ENCODE data around the gene ILF2.

The ILF2 gene

GRCh38 chr1:153626477-153626903, 44.3 kb downstream of the ILF2 start:
- no peak for DNase-seq

DNA sequence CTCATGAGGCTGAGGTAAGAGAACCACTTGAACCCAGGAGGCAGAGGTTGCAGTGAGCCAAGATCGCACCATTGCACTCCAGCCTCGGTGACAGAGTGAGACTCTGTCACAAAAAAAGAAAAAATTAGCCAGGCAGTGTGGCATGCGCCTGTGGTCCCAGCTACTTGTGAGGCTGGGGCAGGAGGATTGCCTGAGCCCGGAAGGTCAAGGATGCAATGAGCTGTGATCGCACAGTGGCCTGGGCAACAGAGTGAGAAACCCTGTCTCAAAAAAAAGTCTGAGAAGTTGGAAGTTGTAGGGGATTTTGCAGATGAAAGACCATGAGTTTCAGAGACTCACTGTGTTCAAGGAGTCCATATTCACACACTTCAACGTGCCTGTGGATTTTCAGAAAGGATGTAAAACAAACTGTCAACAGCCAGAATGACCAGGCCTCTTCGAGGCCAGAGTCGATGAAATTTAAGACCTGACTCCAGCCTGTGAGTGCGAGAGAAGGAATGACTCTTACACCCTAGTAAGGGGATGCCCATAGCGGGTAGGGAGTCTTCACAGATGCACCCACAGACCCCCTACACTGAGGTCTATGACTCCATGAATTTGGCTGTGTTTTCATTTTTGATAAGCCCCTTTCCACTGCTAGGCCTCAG, 45.7 kb downstream of the ILF2 start:
- DNase-seq, result no peak

DNA sequence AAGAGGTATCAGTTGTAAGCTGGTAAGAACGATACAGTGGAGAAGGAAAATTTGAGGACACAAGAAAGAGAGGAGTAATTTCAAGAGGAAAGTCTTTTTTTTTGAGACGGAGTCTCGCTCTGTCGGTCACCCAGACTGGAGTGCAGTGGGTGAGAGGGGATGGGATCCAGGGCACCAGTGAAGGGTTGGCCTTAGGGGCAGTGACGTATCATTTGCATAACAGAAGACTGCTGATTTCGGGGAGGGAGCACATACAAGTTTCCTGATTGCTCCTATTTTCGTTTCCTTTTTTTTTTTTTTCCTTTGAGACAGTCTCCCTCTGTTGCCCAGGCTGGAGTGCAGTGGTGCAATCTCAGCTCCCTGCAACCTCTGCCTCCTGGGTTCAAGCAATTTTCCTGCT, 47.7 kb downstream of the ILF2 start:
- peak; percentile 82 for DNase-seq

DNA sequence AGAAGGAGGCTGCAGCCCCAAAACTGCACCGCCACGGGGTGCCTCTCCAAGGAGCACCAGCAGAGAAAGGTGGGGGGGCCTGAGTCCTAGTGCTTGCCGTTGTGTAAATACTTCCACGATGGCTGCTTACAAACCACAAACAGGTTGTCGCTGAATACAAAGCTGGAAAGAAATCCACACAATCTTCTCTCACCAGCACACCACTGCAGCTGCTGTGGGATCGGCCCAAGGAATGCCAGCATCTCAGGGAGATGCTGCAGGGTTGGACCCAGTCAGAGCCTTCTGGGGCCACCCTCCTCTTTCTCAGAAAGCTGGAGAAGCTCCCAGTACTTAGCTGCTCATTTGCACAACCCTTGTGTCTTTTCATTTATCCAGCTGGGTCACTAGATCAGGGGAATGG, 51.6 kb downstream of the ILF2 start:
- DNase-seq, result no peak

GRCh38 chr1:153617663-153618062, 53.1 kb downstream of the ILF2 start:
- peak; percentile 78 for DNase-seq

GRCh38 chr1:153616917-153617311, 53.9 kb downstream of the ILF2 start:
- no peak for DNase-seq

DNA sequence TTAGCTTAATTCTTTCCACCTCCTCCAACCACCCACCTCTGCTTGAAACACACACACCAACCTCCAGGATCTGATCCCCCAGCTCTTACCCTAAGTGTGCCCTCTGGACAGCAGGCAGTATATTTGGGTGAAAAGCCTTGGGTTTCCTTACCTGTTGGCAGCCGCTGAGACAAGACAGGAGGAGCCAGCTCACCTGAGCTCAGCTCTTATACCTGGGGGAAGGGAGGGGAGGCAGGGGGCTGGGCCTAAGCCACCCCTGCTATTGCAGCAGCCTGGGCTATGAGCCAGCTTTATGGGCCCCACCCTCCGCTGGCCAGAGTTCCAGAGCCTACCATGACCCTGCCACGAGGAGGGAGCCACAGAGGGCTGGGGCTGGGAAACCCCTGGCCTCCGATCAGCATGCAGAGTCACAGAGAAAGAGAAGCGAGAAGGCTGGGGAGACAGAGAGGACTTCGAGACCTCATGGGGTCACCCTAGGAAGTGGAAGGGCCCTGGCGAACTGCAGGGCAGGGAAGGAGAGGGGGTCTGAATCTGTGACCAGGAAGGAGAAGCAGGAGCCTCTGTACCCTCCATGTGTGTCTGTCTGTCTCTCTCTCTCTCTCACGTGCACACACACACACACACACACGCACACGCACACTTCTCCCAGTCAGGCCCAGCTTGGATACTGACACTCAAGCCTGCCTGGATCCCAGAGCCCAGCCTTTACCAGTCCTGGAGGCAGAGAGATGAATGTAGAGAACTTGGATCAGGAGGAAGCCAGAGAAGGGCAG, 54.5 kb downstream of the ILF2 start, which contains the start of gene S100A14:
Gene S100A14, minus strand, starts transcription at position 182 of the 773 bp plus-strand sequence. CDS start 467 bp downstream, outside the sequence.
- DNase-seq, result peak; percentile 44

GRCh38 chr1:153615406-153615805, 55.4 kb downstream of the ILF2 start:
- DNase-seq, result no peak

DNA sequence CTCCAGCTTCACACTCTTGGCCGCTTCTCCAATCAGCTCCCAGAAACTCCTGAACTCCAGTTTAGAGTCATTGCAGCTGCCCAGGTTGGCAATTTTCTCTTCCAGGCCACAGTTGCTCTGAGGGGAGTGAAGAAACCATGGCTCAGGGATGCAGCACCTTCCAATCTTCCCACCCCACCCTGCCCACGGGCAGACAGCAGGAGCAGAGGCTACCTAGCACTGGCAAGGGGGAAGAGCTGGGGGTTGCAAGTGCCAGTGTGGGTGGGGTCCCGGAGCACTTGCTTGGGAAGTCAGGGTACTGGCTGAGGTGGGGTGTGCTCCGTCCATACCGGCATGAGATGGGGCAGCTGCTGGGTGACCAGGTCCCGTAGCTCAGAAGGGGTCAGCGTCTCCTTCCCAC, 55.9 kb downstream of the ILF2 start:
- DNase-seq, result no peak

- DNase-seq, result no peak
These were observed 56.4 kb downstream of the ILF2 start for GRCh38 chr1:153614189-153614900.

DNA sequence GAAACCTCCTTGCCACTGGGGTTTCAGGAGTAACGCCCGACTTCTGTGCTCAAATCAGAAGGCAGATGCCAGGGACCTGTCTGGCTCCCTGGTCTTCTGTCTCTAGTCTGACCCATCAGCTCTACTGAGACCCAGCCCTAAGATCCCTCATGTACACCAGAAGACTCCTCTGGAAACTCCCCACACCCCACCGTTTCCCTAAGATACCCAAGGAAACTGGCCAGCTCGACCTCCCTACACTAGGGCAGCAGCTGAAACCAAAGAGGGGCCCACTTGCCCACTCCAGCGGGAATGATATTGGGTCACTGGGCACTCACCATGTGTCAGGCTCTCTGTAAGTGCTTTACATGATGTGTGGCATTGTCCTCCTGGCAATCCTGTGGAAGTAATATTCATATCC, 57.4 kb downstream of the ILF2 start:
- DNase-seq, result no peak

DNA sequence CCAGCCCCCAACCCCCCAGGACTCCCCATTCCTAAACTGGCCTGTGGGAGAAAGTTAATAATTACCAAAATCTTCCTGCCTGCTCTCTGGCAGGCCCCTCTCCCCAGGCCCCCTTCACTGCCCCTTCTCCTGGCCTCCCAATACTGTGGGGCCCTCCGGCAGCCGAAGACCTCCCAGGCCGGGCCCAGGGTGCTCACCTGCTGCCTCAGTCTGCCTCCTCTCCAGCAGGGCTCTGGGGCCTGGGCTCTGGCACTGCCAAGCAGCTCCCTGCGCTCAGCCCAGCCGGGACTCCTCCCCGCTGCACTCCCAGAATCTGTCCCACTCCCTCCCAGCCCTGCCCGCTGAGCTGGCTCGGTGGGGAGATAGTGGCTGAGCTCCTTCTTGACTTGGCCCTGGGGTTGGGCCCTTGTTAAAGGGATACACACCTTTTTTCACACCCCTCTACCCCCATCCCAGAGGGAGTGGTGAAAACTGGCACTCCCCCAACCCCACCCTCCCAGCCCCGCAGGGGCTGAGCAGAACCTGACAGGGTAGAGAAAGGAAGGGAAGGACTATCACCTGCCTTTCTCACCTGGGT, 58.0 kb downstream of the ILF2 start, which contains the start of gene S100A16:
Gene S100A16, minus strand, starts transcription at position 383 of the 577 bp plus-strand sequence. CDS start 4,986 bp downstream, outside the sequence.
- DNase-seq, result no peak

- no peak for DNase-seq
These were observed 58.6 kb downstream of the ILF2 start for GRCh38 chr1:153612111-153612754.
